Sigmoid colon (tissue), 7 donors: Measurements from ENCODE around the gene FCRL2. TPM values are rescaled to one million over a fixed set of nuclear protein-coding genes. Genes with fewer than 3 reads are reported as not detected.

ENCODE experiments used
- DNase-seq: peaks from one replicate; pipeline ENCODE4 v3.0.0-alpha.2; 2019
- H3K27ac ChIP-seq, 4 donors: fragments of 200-600 bp; sonication (generic); one replicate each; pipeline ENCODE4 v1.5.1; 2016 to 2019; ENCODE audit warnings: mild to moderate bottlenecking in 1 of 4
- H3K27me3 ChIP-seq, 3 donors: fragments of 200-600 bp; sonication (generic); one replicate each; pipeline ENCODE4 v1.5.1; 2019; ENCODE audit warnings: mild to moderate bottlenecking in 1 of 3
- H3K36me3 ChIP-seq, 4 donors: fragments of 200-600 bp; sonication (generic); one replicate each; pipeline ENCODE4 v1.5.1; 2016 to 2019
- H3K4me1 ChIP-seq, 4 donors: fragments of 200-600 bp; sonication (generic); one replicate each; pipeline ENCODE4 v1.5.1; 2017 to 2019
- H3K4me3 ChIP-seq, 4 donors: fragments of 200-600 bp; sonication (generic); one replicate each; pipeline ENCODE4 v1.5.1; 2017 to 2019; ENCODE audit warnings: mild to moderate bottlenecking in 2 of 4, moderate library complexity in 1 of 4
- H3K9me3 ChIP-seq, 4 donors: fragments of 200-600 bp in 3 of 4; sonication (generic) in 3 of 4; one replicate each; pipeline versions ENCODE4 v1.5.1 to v1.6.1; 2013 to 2019
- EP300 ChIP-seq, 4 donors: sonication (generic); formaldehyde crosslinking; IDR thresholded peaks; one replicate each; pipeline ENCODE4 v1.6.1; 2017; ENCODE audit warnings: antibody characterized with exemption in 4 of 4
- POLR2A ChIP-seq, 2 donors: fragments of 450-650 bp; IDR thresholded peaks; one replicate each; pipeline ENCODE4 v1.6.1; 2016; ENCODE audit warnings: antibody characterized with exemption in 2 of 2, mild to moderate bottlenecking in 2 of 2, moderate library complexity in 2 of 2
- POLR2AphosphoS5 ChIP-seq, 4 donors: sonication (generic); formaldehyde crosslinking; IDR thresholded peaks; one replicate each; pipeline ENCODE4 v1.6.1; 2017; ENCODE audit warnings: antibody characterized with exemption in 4 of 4
- WGBS, 2 donors: extraction: QIAGEN DNeasy Blood & Tissue Kit; methylation state at CpG; one replicate each; pipeline ENCODE4 v1.1.7; 2013; 5-methylcytosine and 5-hydroxymethylcytosine counted together
- intact Hi-C: fragments of 100-400 bp; cut with DNase I; formaldehyde crosslinking; loops from one replicate; pipeline ENCODE4 v1.15.1; 2023
- polyA plus RNA-seq, 3 donors: library from polyadenylated mRNA; stranded (reverse); fragments of 200-250 nt; gene quantifications; one replicate each; pipeline ENCODE4 v1.2.3, GENCODE V29; 2013
- total RNA-seq, 4 donors: library from RNA; depleted of rRNA; stranded (reverse); fragments of >200 nt; gene quantifications; one replicate each; pipeline ENCODE4 v1.1.0, GENCODE V29; 2016
- TF ChIP-seq, protein P1 (sequence below), 4 experiments: fragments of 450-650 bp in 3 of 4; fragments of 200-600 bp in 1 of 4; IDR thresholded peaks; one replicate each; pipeline ENCODE4 v1.5.1; 2016 to 2019; ENCODE audit warnings: antibody characterized with exemption in 4 of 4, mild to moderate bottlenecking in 3 of 4, moderate library complexity in 2 of 4
- donor health status: healthy with polysubstance abuse.
- donor health status: Bipolar disorder and iron deficiency.
- donor health status: healthy.

The FCRL2 gene
- total and polyA plus RNA-seq, 7 donors, result 0.60 to 13.6 TPM; not detected in 5

- intact Hi-C loops, result no loop called here
- Histone ChIP-seq H3K36me3 (no peaks in the 10 kb centered on the region), H3K4me3 (no peak overlapping the region), H3K9me3 (no peaks in the 10 kb centered on the region), H3K27ac (no peak overlapping the region), H3K4me1 (no peaks in the 10 kb centered on the region), H3K27me3 (no peaks in the 10 kb centered on the region)
- WGBS, 2 donors, result 74 to 88% methylated on average over 5 of the region's 5 CpGs
- no peak for DNase-seq
- TF ChIP-seq, protein P1, sequence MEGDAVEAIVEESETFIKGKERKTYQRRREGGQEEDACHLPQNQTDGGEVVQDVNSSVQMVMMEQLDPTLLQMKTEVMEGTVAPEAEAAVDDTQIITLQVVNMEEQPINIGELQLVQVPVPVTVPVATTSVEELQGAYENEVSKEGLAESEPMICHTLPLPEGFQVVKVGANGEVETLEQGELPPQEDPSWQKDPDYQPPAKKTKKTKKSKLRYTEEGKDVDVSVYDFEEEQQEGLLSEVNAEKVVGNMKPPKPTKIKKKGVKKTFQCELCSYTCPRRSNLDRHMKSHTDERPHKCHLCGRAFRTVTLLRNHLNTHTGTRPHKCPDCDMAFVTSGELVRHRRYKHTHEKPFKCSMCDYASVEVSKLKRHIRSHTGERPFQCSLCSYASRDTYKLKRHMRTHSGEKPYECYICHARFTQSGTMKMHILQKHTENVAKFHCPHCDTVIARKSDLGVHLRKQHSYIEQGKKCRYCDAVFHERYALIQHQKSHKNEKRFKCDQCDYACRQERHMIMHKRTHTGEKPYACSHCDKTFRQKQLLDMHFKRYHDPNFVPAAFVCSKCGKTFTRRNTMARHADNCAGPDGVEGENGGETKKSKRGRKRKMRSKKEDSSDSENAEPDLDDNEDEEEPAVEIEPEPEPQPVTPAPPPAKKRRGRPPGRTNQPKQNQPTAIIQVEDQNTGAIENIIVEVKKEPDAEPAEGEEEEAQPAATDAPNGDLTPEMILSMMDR (IDR thresholded peaks at IDR 0.05), result no peak
- no peak for TF ChIP-seq POLR2AphosphoS5 (IDR thresholded peaks at IDR 0.05)
Measured at GRCh38 chr1:157700305-157700704, 76.6 kb downstream of the FCRL2 start.

DNA sequence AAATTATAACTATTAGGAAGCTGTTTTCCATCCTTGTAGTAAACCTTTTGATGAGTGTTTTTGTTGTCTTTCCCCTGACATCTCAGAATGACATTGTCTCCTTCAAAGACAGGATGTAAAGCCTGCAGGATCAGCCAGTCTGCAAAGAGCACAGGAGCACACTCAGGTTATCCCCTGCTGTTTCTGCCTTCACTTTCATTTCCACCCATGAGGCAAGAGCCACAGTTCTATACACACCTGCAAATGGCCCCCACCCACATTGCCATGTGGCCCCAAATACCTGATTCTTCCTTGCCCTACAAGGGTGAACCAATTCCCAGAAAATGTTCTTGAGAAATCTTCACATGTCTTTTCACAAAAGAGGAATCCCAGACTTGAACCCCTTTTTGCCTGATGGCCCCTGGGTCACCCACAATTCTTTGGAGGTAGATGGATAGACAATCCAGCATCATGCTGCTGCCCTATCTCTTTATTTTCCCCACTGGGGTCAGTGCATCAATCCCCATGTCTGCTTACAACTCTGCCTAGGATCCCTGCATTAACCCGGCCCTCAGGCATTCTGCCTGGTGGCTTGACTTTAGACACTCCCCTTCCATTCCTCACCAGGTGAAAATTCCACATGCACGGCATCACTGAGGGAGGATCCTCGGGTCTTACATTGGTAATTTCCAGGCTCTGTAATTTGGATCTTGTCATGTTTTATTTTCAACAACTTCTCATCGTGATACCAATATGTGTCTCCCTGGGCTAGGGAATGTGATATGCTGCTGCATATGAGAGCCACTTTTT is 79.0 kb downstream of the FCRL2 start:
- no peaks in the 10 kb centered on the region for H3K4me1 ChIP-seq
- TF ChIP-seq EP300 (IDR thresholded peaks at IDR 0.05) (no peak), POLR2AphosphoS5 (IDR thresholded peaks at IDR 0.05) (no peak), POLR2A (IDR thresholded peaks at IDR 0.05) (no peak)
- TF ChIP-seq, protein P1 (IDR thresholded peaks at IDR 0.05), result no peak
- DNase-seq, result no peak
- 79 to 84% methylated on average over 4 of the region's 4 CpGs for WGBS, 2 donors
- H3K27me3 ChIP-seq, result no peaks in the 10 kb centered on the region
- no peak overlapping the region for H3K27ac ChIP-seq
- H3K36me3 ChIP-seq, result no peaks in the 10 kb centered on the region
- no peak overlapping the region for H3K4me3 ChIP-seq
- intact Hi-C loops, result no loop called here
- no peaks in the 10 kb centered on the region for H3K9me3 ChIP-seq

GRCh38 chr1:157696966-157697628 is 79.8 kb downstream of the FCRL2 start:
- Histone ChIP-seq H3K9me3 (no peaks in the 10 kb centered on the region), H3K27ac (no peak overlapping the region), H3K27me3 (no peaks in the 10 kb centered on the region), H3K4me1 (no peaks in the 10 kb centered on the region), H3K36me3 (no peaks in the 10 kb centered on the region), H3K4me3 (no peak overlapping the region)
- intact Hi-C loops, result no loop called here
- WGBS, 2 donors, result 63 to 66% methylated on average over 4 of the region's 4 CpGs
- DNase-seq, result no peak
- TF ChIP-seq POLR2A (IDR thresholded peaks at IDR 0.05), result no peak
- TF ChIP-seq, protein P1 (IDR thresholded peaks at IDR 0.05), result no peak
- no peak for TF ChIP-seq POLR2AphosphoS5 (IDR thresholded peaks at IDR 0.05)
- no peak for TF ChIP-seq EP300 (IDR thresholded peaks at IDR 0.05)

Other genes starting within 250 kb of the FCRL2 start
- gene FCRL5, start 224.6 kb downstream of the FCRL2 start, total RNA-seq, result not detected
- 10 to 100 TPM in 1 of 3 donors, under 1 TPM in 1, not detected in 1; 0.60 to 10.2 TPM for gene FCRL5, start 224.6 kb downstream of the FCRL2 start, polyA plus RNA-seq
- not detected for gene FCRL4, start 179.0 kb downstream of the FCRL2 start, total RNA-seq
- gene FCRL4, start 179.0 kb downstream of the FCRL2 start, polyA plus RNA-seq, result under 1 TPM in 1 of 3 donors, not detected in 2; 0.96 TPM
- gene FCRL3, start 76.4 kb downstream of the FCRL2 start, total RNA-seq, result not detected
- 1 to 10 TPM in 1 of 3 donors, under 1 TPM in 1, not detected in 1; under 0.01 to 6.7 TPM for gene FCRL3, start 76.4 kb downstream of the FCRL2 start, polyA plus RNA-seq
- not detected for gene FCRL1, start 43.0 kb upstream of the FCRL2 start, total RNA-seq
- 10 to 100 TPM in 1 of 3 donors, under 1 TPM in 1, not detected in 1; 0.60 to 35.4 TPM for gene FCRL1, start 43.0 kb upstream of the FCRL2 start, polyA plus RNA-seq
- gene CD5L, start 64.7 kb upstream of the FCRL2 start, total RNA-seq, result not detected
- gene CD5L, start 64.7 kb upstream of the FCRL2 start, polyA plus RNA-seq, result under 1 TPM in 1 of 3 donors, not detected in 2; 0.07 TPM
- gene KIRREL1, start 216.5 kb upstream of the FCRL2 start, total RNA-seq, result 10 to 100 TPM; 29.0 to 57.0 (median 44.0) TPM
- gene KIRREL1, start 216.5 kb upstream of the FCRL2 start, polyA plus RNA-seq, result 10 to 100 TPM in 1 of 3 donors, 1 to 10 TPM in 1, under 1 TPM in 1; 0.92 to 11.5 (median 1.8) TPM